Testis (tissue), 2 donors: Measurements from ENCODE around the gene TBC1D1.

Experiments
- POLR2A ChIP-seq: fragments of 450-650 bp; IDR thresholded peaks from one replicate; pipeline ENCODE4 v1.6.1; 2017; ENCODE audit warnings: antibody characterized with exemption, mild to moderate bottlenecking, moderate library complexity
- TF ChIP-seq, protein P1 (sequence below), 3 experiments: fragments of 450-650 bp in 2 of 3; fragments of 200-600 bp in 1 of 3; sonication (generic) in 1 of 3; IDR thresholded peaks; one replicate each; pipeline ENCODE4 v1.5.1; 2016 to 2019; ENCODE audit warnings: antibody characterized with exemption in 3 of 3, mild to moderate bottlenecking in 2 of 3, moderate library complexity in 1 of 3

DNA sequence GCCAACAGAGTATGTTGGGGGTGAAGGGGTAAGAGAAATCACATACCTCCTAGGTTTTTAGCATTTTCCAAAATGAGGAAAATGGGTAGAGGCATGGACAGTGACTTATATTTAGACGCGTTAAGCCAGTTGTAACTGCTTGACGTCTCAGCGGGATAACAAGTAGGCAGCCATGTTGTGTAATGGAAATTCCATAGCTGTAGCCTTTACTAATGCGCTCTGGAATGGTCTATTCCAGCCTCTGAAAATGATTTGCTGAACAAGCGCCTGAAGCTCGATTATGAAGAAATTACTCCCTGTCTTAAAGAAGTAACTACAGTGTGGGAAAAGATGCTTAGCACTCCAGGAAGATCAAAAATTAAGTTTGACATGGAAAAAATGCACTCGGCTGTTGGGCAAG, 204.8 kb downstream of the TBC1D1 start:
- TF ChIP-seq, protein P1, sequence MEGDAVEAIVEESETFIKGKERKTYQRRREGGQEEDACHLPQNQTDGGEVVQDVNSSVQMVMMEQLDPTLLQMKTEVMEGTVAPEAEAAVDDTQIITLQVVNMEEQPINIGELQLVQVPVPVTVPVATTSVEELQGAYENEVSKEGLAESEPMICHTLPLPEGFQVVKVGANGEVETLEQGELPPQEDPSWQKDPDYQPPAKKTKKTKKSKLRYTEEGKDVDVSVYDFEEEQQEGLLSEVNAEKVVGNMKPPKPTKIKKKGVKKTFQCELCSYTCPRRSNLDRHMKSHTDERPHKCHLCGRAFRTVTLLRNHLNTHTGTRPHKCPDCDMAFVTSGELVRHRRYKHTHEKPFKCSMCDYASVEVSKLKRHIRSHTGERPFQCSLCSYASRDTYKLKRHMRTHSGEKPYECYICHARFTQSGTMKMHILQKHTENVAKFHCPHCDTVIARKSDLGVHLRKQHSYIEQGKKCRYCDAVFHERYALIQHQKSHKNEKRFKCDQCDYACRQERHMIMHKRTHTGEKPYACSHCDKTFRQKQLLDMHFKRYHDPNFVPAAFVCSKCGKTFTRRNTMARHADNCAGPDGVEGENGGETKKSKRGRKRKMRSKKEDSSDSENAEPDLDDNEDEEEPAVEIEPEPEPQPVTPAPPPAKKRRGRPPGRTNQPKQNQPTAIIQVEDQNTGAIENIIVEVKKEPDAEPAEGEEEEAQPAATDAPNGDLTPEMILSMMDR (IDR thresholded peaks at IDR 0.05): no peak
- TF ChIP-seq POLR2A: no peak
